Measurements from ENCODE around the gene RPS15A.

Gene RPS15A

DNA sequence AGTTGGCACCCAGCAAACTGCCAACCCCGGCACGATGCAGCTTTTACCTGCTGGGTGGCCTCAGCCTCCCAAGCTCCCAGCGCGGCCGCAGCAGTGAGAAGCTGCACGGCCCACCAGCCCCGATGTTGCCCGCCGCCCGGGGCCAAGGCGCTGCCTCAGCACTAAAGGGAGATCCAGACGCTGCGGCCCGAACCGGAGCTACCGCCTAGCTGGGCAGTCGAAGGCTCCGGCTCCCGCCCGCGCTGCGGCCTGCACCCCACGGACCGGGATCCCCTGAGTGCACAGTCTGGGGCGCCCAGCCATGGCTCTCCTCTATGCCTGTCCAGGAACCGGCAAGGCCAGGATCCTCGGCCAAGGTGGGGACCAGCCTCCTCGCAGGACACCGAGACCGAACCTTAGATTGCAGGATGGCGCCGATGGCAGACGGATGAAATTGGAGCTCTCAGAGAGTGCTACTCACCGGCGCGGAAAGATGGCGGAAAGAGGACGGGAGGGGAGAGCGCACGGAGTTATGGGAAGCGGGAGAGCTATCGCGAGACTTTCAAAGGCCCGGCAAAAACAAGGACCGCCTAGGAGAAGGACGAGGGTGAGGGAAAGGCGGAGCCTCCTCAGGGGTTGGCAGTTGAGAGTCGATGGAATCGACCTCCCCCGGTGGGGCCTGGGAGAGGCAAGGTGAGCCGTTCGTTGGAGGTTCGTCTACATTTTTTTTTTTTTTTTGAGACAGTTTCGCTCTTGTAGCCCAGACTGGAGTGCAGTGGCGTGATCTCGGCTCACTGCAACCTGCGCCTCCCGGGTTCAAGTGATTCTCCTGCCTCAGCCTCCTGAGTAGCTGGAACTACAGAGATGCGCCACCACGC, at the start of gene RPS15A:
TSS of gene RPS15A (minus strand) at position 485 of the 857 bp plus-strand sequence. CDS start 1,221 bp downstream, outside the sequence.
- peak; percentile 96 for DNase-seq (ENCODE audit: low spot score)

DNA sequence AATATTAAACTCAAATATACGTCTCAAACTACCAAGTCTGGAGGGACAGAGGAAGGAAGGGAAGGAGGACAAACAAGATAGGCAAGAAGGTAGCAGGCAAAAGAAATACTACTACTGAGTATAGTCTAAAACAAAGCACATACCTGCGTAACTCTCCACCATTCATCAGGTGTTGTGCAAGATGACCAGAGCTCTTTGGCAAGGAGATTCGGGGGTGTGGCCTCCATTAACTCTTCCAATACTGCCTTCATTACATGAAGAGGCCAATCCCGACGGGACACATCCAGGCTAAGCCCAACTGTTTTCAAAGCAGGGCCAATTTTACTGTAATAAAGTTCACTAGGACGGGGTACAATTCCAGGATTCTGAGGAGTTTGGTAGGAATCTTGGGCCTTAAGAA, 49.4 kb upstream of the RPS15A start:
- no peak for DNase-seq (ENCODE audit: low spot score)

DNA sequence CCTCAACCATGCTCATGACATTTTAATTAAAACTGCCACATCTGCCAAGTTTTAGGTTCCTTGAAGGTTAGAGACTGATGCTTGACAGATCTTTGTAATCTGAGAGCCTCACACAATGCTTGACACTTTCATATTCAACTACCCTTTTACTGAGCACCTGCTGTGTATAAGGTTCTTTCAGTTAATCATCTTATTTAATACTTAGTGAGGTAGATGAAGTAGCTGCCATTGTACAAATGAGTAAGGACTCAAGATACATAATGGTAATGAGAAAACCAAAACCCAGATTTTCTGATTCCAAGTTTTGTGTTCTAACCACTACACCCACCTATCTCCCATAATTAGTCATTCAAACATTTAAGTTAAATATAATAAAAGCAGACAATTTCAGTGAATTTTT, 46.6 kb upstream of the RPS15A start:
- no peak for DNase-seq (ENCODE audit: low spot score)

DNA sequence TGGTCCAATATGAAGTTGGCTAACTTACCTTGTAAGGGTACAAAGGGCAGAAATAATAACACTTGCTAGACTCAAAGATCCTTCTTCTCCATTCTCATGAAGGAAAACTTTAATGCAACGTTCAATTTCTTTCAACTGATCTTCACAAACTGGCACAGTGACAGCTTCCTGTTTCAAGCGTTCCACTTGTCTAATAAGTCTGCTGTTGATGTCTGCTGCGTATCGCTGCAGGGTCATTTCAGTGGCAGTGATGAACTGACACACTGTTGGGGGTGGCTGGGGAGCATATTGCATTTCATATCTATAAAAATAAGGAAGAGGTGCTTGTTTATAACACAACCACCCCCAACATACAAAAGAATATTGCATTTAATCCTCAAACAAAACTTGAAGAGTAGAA, 44.7 kb upstream of the RPS15A start:
- no peak for DNase-seq (ENCODE audit: low spot score)

DNA sequence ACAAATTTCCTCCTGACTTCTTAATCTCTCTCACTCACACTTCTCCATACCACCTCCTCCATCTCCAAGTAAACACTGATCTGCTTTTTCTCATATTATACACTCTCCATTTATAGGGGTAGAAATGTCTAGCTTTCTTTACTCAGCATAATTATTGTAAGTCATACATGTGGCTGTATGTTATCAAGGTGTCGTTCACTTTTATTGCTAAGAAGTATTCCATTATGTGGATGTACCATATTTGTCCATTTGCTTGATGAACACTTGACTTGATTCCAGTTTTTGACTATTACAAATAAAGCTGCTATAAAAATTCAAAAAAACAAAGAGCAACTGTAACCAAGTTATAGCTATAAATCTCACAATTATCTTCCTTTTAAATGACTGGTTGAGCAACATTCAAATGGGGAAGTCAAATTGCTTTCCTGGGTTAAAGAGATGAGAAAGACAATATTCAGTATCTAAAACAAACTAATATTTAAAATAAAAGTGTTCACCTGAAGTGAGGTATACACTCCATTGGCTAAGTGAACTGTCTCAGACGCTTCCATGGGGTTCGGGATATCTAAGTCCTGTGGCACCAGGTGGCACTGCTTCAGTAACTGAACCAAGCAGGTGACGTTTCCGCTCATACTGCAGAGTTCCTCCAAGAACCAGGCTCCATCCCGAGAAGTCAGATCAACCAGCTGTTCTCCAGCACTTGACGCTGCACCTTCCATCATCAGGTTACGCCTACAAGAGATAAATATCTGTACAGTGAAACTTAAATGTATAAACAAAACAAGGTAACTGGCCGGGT, 43.8 kb upstream of the RPS15A start:
- DNase-seq (ENCODE audit: low spot score), result no peak

DNA sequence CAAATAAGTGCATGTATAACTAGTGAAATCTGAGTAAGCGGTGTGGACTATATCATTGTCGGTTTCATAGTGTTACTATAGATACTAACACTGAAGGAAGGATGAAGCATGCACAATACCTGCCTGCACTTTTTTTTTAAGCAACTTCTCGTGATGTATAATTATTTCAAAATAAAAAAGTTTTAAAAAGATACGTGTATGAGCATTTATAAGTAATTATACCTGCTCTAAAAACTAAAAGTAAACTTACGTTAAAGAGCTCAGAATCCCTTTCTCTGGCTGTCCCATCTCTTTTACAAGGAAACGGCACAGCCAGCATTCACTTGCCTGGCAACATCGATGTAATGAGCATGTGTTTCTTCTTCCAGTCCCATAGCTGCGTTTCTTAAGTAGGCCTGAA, 42.5 kb upstream of the RPS15A start:
- no peak for DNase-seq (ENCODE audit: low spot score)

DNA sequence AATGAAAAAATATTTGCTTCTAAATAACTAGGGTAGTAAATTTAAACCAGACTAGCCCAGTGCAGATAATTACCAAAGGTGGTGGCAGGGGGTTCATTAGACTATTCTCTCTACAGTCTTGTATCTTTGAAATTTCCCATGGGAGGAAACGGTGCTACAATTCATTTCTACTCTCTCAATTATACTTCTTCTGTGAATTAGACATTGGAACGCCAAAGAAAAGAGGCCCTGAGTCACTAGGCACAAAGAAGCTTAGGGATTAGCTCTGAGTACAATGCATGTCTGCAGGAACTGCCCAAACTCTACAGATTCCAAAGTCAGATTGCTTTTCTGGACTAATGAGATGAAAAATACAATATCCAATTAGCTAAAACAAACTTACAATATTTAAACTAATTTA, 41.9 kb upstream of the RPS15A start:
- no peak for DNase-seq (ENCODE audit: low spot score)

DNA sequence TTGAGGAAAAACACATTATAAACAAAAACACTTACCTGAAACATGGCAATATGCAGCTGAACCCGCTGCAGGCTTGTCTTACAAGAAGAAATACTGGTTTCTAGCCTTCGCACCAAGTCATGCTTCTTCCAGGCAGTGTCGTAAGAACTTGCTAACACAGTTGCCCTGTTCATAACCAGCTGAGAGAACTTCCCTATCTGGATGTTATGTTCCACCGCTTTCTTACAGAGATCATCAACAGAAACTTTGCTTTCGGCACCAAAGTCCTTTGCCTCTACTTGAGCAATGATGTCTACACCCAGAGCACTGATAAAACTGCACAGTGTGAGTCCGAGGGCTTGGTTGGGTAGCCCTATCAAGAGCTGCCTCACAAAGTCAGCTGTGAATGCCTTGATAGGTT, 39.1 kb upstream of the RPS15A start:
- no peak for DNase-seq (ENCODE audit: low spot score)

DNA sequence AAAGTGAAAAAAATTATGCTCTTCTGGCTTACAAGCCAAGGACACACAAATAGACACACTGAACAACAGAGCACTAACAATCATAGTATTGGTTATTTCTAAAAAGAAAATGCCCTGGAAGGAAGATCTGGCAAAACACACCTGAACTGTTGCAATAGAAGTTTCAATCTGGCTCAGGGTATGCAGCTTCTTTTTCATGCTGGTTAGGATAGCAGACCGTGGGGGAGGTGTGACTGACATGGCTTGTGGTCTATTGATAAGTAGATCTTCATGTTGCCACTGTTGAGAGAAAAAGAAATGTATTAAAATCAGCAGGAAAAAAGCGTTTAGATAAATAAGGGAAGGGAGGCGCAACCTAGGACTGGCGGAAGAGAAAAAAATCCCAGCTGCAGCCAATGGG, 37.8 kb upstream of the RPS15A start:
- DNase-seq (ENCODE audit: low spot score), result no peak

DNA sequence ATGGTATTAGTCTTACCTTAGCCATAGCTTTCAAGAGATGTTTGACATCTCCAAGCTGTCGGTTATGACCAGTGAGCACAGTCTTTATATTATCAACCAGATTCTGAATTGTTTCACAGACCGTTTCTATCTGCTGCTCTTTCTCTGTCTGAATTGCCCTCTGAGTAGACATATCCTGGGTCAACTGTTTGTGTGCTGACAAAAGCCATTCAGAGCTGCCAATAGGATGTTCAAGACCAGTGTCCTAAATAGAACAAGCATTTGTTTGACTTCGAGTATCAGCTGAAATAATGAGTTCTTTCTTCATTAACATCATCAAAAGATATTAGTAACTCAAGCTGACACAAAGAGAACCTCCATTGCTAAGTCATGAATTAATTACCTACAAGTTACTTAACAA, 26.2 kb upstream of the RPS15A start:
- peak; percentile 82 for DNase-seq (ENCODE audit: low spot score)

DNA sequence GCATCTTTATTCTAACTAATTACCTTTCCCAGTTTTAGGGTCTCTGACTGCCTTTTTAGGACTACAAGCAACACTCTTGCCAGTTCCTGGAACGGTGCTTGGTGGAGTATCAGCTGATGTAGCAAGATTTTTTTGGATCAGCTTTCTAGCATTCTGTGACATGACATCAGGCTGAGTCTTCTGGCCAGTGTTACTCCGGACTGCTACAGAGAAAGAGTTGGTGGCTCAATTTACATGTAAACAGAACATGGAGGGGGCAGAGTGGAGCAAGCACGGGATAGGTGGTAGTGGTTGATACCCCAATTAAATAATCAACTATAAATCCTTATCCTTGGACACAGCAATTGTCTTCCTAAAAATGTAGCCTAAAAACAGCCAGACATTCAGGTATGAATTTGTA, 21.8 kb upstream of the RPS15A start:
- DNase-seq (ENCODE audit: low spot score), result no peak

DNA sequence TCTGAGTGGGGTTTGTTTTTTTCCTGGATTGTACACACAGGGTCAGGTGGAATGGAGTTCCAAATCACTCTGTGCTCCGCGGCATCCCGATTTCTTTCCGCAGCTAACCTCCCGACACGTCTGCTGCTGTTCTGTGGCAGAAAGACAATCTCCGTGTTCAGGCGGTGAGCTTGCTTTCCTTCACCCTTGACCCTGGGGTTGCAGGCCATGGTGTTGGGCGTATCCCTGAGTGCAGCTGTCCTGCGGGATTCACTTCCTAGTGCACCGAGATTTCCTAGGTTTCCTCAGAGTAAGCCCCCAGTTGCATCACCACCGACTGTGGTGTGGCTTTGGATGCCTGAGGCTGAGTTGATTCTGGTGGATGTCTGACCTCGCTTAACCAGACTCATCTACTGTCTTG, 19.0 kb upstream of the RPS15A start:
- DNase-seq (ENCODE audit: low spot score), result no peak

DNA sequence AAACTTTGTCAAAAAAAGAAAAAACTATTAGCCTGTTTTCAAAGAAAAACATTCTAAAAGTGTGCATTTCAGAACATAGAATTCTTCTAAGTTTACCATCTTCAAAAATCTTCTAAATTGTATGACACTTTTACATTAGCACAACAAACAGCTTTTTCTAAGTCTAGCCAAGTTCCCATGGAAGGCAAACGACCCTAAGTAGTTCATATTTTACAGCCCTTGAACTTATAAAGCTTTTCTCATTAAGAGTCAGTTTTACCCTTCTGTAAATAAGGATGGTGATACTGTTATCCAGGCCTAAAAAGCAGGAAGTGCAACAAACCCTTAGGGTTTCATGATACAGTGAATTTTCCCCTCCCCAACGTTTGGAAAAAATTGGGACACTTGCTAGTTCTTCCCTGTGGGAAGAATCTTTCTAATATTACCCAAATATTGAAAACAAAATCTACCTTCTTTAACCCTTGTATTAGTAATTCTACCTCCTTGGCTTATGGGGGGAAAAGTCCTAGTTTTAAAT, 15.2 kb upstream of the RPS15A start:
- no peak for DNase-seq (ENCODE audit: low spot score)

DNA sequence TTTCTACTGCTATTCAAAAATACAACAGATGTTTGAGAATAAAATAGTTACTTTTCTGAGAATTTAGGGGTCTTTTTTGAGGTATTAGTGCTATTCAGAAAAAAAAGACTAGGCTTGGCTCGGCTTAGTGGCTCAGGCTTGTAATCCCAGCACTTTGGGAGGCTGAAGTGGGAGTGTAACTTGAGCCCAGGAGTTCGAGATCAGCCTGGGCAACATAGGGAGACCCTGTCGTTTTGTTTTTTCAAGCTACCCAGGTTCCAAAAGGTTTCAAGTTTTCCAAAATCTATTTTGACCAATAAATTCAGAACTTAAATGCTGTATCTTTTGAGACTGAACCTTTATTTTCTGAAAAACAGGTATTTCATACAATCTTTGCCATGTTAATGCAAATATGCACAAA, 14.4 kb upstream of the RPS15A start:
- no peak for DNase-seq (ENCODE audit: low spot score)

DNA sequence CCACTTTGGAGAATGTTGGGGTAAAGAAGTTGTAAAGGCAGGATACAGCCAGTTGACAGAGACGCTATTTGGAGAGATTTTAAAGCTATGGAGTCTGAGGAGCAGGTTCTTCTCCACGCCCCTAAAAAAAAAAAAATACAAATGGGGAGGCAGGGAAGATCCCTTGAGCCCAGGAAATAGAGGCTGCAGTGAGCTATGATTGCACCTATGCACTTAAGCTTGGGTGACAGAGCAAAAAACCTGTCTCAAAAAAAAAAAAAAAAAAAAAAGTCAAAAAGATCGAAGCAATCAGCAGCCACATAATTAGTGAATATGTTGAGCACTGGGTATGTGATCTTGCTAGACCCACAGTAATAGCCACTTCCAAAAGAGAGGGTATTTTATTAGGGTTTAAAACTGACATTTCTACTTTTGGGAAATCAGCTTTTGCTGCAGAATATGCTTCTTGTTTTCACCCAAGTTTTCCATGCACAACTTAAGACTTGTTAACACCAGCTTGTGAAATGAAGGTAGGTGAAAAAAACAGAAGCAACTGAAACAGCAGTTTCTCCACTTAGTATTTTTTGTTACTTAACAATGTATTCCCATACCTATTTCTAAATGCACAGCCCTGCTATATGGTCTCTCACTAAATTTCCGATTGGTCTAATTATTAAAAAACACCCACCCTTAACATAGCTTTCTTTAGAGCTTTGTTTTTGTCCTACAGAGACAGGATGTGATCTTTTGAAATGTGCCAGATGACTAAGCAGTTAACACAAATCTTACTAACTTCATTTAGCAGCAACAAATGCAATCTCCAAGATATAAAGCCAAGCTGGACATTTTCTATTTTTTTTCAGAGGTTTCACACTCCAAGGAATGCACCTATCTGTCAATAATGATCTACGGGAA, 13.7 kb upstream of the RPS15A start:
- no peak for DNase-seq (ENCODE audit: low spot score)

DNA sequence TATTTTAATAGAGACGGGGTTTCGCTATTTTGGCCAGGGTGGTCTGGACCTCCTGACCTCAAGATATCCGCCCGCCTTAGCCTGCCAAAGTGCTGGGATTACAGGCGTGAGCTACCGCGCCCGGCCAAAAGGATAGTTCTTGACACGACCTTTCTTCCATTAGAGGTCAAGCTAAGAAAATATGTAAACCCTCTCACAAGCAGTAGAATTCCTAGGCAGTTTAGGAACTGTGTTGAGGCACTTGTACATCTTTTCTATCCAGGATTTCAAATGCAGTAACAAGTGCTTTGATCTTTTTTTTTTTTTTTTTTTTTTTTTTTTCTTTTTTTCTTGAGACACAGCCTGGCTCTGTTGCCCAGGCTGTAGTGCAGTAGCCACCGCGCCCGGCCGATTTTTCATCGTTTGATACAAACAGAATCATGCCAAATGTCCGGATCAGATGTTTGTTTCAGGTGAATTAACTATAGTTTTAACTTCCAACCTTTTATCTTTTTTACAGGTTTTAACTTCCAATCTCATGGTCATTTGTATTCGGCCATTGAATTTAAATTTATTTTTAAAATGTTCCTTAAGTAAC, 12.7 kb upstream of the RPS15A start:
- no peak for DNase-seq (ENCODE audit: low spot score)

DNA sequence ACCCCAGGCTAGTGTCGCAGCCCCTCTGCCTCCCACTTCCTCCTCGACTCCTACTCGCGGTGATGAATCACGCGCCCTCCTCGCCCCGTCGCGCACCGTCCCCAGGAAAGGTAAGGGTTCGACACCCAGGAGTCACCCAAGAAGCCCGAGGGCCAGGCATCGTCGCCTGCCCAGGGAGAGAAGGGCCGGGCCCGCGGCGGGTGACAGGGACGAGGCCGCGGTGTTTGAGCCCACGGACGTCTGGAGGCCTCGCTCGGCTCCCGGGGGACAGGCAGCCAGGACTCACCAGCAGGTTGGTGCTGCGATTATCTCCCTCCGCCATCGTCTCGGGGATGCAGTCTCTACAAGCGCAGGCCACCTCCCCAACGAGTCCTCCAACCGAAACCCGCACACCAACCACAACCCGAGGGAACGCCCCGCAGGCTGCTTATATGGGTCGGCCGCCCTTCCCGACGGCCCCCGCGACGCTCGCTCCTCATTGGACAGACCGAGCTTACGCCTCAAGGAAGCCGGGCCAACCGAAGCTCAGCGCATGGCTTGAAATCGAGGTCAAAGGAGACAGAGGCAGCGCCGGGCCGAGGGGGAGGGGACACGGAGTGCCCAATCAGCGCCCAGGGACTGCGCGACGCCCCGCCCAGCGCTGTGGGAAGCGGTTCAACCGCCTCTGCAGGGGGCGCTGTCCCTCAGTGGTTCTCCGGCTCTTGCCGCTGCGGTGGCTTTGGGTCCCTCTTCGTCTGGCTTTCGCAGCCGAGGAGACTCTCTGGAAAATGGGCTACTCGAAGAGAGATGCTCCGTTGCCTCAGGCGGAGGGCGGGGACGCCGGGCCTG, 11.2 kb upstream of the RPS15A start, which contains the start of gene ARL6IP1:
TSS of gene ARL6IP1 (minus strand) at position 405 of the 828 bp plus-strand sequence. CDS start at position 322, 83 bp downstream.
- peak; percentile 100 for DNase-seq (ENCODE audit: low spot score)

DNA sequence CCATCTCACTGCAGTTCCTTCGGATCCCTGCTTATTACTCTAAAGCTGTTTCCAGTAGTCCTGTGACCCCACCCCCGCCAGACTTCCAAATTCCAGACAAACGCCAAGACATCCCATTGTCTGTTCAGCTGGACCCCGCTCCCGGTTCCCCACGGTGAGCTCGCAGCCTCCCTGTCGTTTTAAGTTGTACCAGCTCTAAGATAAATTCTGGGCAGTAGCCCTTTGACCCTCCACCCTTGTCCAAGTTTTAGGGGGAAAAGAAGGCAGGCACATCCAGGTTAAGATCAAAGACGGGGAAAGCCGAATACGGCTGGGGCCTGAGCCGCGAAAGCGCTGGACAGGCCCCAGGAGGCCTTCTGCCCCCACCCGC, 10.6 kb upstream of the RPS15A start:
- DNase-seq (ENCODE audit: low spot score), result no peak

DNA sequence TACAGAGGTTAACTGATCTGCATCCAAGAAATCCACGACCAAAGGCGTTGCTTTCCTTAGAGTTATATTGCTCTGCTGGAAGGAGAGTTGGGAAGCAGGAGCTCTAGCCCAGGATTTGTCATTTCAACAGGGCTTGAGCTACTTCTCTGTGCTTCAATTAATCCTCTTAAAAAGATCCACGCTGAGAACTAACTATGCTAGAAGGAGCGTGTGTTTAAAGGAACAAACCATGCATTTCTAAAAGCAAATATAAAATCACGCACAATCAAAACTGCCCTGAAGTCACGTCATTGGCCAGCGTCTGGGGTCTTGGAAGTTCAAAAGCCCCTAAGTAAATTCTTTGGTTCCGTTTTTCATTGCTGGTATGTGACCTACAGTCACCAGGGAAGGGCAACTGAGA, 10.2 kb upstream of the RPS15A start:
- DNase-seq (ENCODE audit: low spot score), result no peak

DNA sequence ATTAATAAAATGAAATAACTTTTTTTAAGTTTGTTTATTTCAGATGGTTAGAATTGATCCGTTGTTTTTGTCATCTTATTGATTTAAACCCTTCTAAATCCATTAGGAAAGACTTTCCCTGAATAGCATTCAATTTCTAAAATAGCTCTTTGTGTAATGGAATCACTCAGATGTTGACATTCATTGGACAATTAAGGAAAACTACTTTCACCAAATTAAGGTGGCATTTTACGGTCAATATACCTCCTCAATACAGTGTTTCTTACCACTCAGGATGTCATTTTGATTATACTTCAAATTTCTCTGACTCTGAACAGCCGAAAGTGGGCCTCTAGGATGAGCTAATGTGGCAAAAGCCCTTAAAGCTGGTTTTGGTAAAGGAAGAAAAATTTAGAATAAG, 9.4 kb upstream of the RPS15A start:
- DNase-seq (ENCODE audit: low spot score), result no peak

DNA sequence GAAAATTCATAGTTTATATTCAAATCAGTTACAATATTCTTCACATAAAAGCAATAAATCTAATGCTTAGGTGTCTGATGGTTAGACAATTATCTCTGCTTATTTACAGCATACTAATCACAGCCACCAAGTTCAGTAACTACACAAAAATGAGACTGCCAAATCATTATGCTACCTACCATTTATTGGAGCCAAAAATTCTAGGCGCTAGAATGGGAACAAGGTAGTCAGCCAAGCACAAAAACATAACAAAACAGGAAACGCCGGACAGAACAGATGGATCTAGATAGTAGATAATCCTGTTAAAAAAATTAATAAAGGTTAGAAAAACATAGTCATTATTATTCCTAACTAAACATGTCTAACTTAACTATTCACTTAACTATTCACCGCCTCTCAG, 7.6 kb upstream of the RPS15A start:
- no peak for DNase-seq (ENCODE audit: low spot score)

Data from globus pallidus (tissue), 1 donor.